GM23248 (cell line): ENCODE results near the gene C11orf68.

Source experiments
- EZH2 ChIP-seq: fragments of 200-600 bp; sonication (generic); IDR thresholded peaks from 2 replicates; pipeline ENCODE4 v1.6.1; 2018; ENCODE audit warnings: antibody characterized with exemption, mild to moderate bottlenecking; ENCODE audit not compliant: insufficient read depth, poor library complexity, severe bottlenecking
- EZH2phosphoT487 ChIP-seq: fragments of 200-600 bp; sonication (generic); IDR thresholded peaks from 2 replicates; pipeline ENCODE4 v1.6.1; 2018; ENCODE audit warnings: antibody characterized with exemption, moderate library complexity, mild to moderate bottlenecking, low read depth; ENCODE audit not compliant: insufficient read depth

DNA sequence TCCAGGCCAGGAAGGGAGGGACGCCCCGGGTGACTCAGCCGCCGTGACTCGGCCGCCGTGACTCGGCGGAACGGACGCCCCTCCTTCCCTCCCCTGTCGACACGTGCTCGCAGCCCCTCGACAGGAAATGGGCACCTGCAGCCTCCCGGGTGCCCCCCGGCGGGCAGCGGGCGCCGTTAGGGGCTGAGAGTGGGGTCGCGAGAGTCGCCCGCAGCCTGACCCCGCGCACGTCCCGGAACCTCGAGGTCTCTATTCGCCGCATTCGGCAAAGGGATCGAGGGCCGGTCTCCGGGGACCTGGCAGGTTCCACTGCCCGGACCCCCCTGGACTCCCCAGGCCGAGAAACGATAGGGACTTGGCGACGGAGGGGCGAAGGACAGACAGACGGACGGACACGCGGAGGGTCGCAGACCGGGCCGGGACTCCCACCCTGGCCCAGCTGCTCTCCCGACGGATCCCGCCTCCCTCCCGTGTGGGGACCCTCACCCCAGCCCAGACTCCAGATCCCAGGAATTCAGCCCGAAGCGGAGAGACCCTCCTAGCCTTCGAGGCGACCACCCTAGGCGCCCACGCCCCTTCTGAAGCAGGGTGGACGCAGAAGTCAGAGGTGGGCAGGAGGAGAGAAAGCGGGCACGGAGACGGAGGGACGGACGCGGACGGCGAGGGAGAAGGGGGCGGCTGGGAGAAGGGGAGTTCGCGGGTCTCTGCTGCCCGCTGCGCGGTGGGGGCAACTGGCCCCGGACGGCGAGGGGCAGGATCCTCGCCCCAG, 19.3 kb downstream of the C11orf68 start:
- TF ChIP-seq EZH2 = no peak
- TF ChIP-seq EZH2phosphoT487 = no peak
